ENCODE data around the gene ADCY2. TPM values are rescaled to one million over a fixed set of nuclear protein-coding genes. Genes with fewer than 3 reads are reported as not detected.

The ADCY2 gene
- polyA plus RNA-seq, 1 donor (not counting 4 experiments of a cell fraction or from before 2014, with no cell fraction given): 0.13 TPM

DNA sequence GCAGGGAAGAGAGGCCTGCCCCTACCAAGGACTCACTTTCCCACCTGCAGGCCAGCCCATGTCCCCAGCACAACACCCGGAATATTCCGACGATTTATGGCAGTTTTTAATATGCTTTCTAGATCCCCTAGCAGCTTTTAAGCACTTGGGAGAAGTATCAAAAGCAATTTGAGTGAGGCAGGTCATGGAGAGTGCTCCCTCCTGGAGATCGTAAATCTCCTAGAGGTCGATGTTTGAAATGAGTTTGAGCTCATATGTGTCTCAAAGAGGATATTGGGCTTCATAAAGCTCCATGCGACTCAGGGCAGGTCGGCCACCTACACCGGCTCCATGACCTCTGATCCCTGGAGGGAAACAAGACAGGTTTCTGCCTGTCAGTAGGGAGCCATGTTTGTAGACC lies 427.7 kb downstream of the ADCY2 start:
- no peak overlapping the region for H3K4me3 ChIP-seq (ENCODE audit: control insufficient read depth in 2 of 3, extremely low read depth in 1 of 3, insufficient read depth in 2 of 3, low read depth in 1 of 3, low read length in 3 of 3)
- no peak overlapping the region for H2AFZ ChIP-seq (ENCODE audit: control insufficient read depth, low read length)
- no peaks in the 10 kb centered on the region for H4K20me1 ChIP-seq (ENCODE audit: control insufficient read depth, extremely low read depth, insufficient read depth, low read length)
- dilution Hi-C loops (cut with MboI; ENCODE audit: extremely low pct_ligation_motif_present, low sequenced_read_pairs): no loop called here
- H3K79me2 ChIP-seq (ENCODE audit: control insufficient read depth, insufficient read depth, low read length): no peaks in the 10 kb centered on the region
- no peaks in the 10 kb centered on the region for H3K9me1 ChIP-seq (ENCODE audit: control insufficient read depth, extremely low read depth, insufficient read depth, low read length)
- DNase-seq (ENCODE audit: low read depth, low spot score) (no peak), FAIRE-seq (no peak)
- no peak for TF ChIP-seq EZH2 (IDR thresholded peaks at IDR 0.05; ENCODE audit: low read length)
- TF ChIP-seq, protein P1, sequence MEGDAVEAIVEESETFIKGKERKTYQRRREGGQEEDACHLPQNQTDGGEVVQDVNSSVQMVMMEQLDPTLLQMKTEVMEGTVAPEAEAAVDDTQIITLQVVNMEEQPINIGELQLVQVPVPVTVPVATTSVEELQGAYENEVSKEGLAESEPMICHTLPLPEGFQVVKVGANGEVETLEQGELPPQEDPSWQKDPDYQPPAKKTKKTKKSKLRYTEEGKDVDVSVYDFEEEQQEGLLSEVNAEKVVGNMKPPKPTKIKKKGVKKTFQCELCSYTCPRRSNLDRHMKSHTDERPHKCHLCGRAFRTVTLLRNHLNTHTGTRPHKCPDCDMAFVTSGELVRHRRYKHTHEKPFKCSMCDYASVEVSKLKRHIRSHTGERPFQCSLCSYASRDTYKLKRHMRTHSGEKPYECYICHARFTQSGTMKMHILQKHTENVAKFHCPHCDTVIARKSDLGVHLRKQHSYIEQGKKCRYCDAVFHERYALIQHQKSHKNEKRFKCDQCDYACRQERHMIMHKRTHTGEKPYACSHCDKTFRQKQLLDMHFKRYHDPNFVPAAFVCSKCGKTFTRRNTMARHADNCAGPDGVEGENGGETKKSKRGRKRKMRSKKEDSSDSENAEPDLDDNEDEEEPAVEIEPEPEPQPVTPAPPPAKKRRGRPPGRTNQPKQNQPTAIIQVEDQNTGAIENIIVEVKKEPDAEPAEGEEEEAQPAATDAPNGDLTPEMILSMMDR (optimal IDR thresholded peaks at IDR 0.05 in 1 of 3, IDR thresholded peaks at IDR 0.05 in 1 of 3, conservative IDR thresholded peaks at IDR 0.05 in 1 of 3; ENCODE audit: extremely low read depth in 1 of 3, insufficient read depth in 2 of 3, low read length in 3 of 3): no peak
- no peak overlapping the region for H3K9ac ChIP-seq (ENCODE audit: control insufficient read depth, extremely low read depth, insufficient read depth, low read length)
- H3K4me1 ChIP-seq (ENCODE audit: control insufficient read depth, extremely low read depth, insufficient read depth, low read length): no peaks in the 10 kb centered on the region
- no peaks in the 10 kb centered on the region for H3K36me3 ChIP-seq (ENCODE audit: control insufficient read depth in 2 of 2, extremely low read depth in 1 of 2, insufficient read depth in 2 of 2, low read length in 2 of 2)
- no peaks in the 10 kb centered on the region for H3K9me3 ChIP-seq (ENCODE audit: control insufficient read depth, low read depth, low read length)
- no peaks in the 10 kb centered on the region for H3K27me3 ChIP-seq (ENCODE audit: control insufficient read depth, extremely low read depth, insufficient read depth, low read length)
- no peak overlapping the region for H3K4me2 ChIP-seq (ENCODE audit: control insufficient read depth, extremely low read depth, insufficient read depth, low read depth, low read length)
- H3K27ac ChIP-seq (ENCODE audit: control insufficient read depth, insufficient read depth, low read length): no peak overlapping the region

GRCh38 chr5:7824995-7825394 lies 429.1 kb downstream of the ADCY2 start:
- Histone ChIP-seq H3K9me3 (ENCODE audit: control insufficient read depth, low read depth, low read length) (no peaks in the 10 kb centered on the region), H3K4me3 (ENCODE audit: control insufficient read depth in 2 of 3, extremely low read depth in 1 of 3, insufficient read depth in 2 of 3, low read depth in 1 of 3, low read length in 3 of 3) (no peak overlapping the region), H3K27ac (ENCODE audit: control insufficient read depth, insufficient read depth, low read length) (no peak overlapping the region), H3K79me2 (ENCODE audit: control insufficient read depth, insufficient read depth, low read length) (no peaks in the 10 kb centered on the region), H4K20me1 (ENCODE audit: control insufficient read depth, extremely low read depth, insufficient read depth, low read length) (no peaks in the 10 kb centered on the region), H3K9ac (ENCODE audit: control insufficient read depth, extremely low read depth, insufficient read depth, low read length) (no peak overlapping the region), H3K4me1 (ENCODE audit: control insufficient read depth, extremely low read depth, insufficient read depth, low read length) (no peaks in the 10 kb centered on the region), H3K27me3 (ENCODE audit: control insufficient read depth, extremely low read depth, insufficient read depth, low read length) (no peaks in the 10 kb centered on the region), H2AFZ (ENCODE audit: control insufficient read depth, low read length) (no peak overlapping the region), H3K36me3 (ENCODE audit: control insufficient read depth in 2 of 2, extremely low read depth in 1 of 2, insufficient read depth in 2 of 2, low read length in 2 of 2) (no peaks in the 10 kb centered on the region), H3K4me2 (ENCODE audit: control insufficient read depth, extremely low read depth, insufficient read depth, low read depth, low read length) (no peak overlapping the region), H3K9me1 (ENCODE audit: control insufficient read depth, extremely low read depth, insufficient read depth, low read length) (no peaks in the 10 kb centered on the region)
- TF ChIP-seq, protein P1 (optimal IDR thresholded peaks at IDR 0.05 in 1 of 3, IDR thresholded peaks at IDR 0.05 in 1 of 3, conservative IDR thresholded peaks at IDR 0.05 in 1 of 3; ENCODE audit: extremely low read depth in 1 of 3, insufficient read depth in 2 of 3, low read length in 3 of 3): no peak
- no peak for TF ChIP-seq EZH2 (IDR thresholded peaks at IDR 0.05; ENCODE audit: low read length)
- dilution Hi-C loops (cut with MboI; ENCODE audit: extremely low pct_ligation_motif_present, low sequenced_read_pairs): no loop called here
- no peak for DNase-seq (ENCODE audit: low read depth, low spot score)
- FAIRE-seq: no peak

Data from keratinocyte (primary cell).